Measurements from ENCODE around the gene KIF21A.

DNA sequence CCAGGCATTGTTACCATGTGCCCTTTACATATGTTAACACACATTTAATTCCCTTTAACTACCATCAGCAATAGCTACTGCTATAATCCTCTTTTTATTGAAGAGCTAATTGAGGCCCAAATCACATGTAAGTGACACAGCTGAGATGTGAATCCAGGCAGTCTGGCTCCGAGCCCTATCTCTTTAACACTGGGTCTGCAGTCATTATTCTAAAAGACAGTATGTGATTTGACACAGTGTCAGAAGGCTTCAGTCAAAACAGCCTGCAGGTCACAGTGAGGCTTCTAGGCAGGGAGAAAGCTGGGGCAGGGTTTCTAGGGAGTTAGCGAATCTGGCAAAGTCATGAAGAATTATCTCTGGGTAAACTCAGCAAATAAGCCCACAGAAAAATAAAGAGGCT, 148.2 kb downstream of the KIF21A start:
- TF ChIP-seq, protein P1, sequence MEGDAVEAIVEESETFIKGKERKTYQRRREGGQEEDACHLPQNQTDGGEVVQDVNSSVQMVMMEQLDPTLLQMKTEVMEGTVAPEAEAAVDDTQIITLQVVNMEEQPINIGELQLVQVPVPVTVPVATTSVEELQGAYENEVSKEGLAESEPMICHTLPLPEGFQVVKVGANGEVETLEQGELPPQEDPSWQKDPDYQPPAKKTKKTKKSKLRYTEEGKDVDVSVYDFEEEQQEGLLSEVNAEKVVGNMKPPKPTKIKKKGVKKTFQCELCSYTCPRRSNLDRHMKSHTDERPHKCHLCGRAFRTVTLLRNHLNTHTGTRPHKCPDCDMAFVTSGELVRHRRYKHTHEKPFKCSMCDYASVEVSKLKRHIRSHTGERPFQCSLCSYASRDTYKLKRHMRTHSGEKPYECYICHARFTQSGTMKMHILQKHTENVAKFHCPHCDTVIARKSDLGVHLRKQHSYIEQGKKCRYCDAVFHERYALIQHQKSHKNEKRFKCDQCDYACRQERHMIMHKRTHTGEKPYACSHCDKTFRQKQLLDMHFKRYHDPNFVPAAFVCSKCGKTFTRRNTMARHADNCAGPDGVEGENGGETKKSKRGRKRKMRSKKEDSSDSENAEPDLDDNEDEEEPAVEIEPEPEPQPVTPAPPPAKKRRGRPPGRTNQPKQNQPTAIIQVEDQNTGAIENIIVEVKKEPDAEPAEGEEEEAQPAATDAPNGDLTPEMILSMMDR (IDR thresholded peaks at IDR 0.05), result no peak
- no peak for TF ChIP-seq POLR2A (IDR thresholded peaks at IDR 0.05)
